HEK293 (cell line): Measurements from ENCODE around the gene KLHL22.

Source experiments
- GFI1B ChIP-seq: fragments of 450-650 bp; formaldehyde crosslinking; IDR thresholded peaks from 2 replicates; pipeline ENCODE4 v1.5.1; 2016; ENCODE audit warnings: missing biosample characterization, missing genetic modification characterization
- MZF1 ChIP-seq: fragments of 450-650 bp; formaldehyde crosslinking; IDR thresholded peaks from 2 replicates; pipeline ENCODE4 v1.5.1; 2017; ENCODE audit warnings: missing biosample characterization, missing genetic modification characterization, borderline replicate concordance
- PATZ1 ChIP-seq: fragments of 450-650 bp; formaldehyde crosslinking; IDR thresholded peaks from 2 replicates; pipeline ENCODE4 v1.5.1; 2016; ENCODE audit warnings: missing biosample characterization, missing genetic modification characterization
- PRDM1 ChIP-seq: fragments of 450-650 bp; formaldehyde crosslinking; IDR thresholded peaks from 2 replicates; pipeline ENCODE4; 2016; ENCODE audit warnings: missing biosample characterization, missing genetic modification characterization
- SP2 ChIP-seq: fragments of 450-650 bp; formaldehyde crosslinking; IDR thresholded peaks from 2 replicates; pipeline ENCODE4 v1.5.1; 2016; ENCODE audit warnings: missing biosample characterization, missing genetic modification characterization
- WT1 ChIP-seq: fragments of 450-650 bp; formaldehyde crosslinking; IDR thresholded peaks from 2 replicates; pipeline ENCODE4 v1.5.1; 2016; ENCODE audit warnings: missing biosample characterization, missing genetic modification characterization
- ZBTB10 ChIP-seq: fragments of 450-650 bp; formaldehyde crosslinking; IDR thresholded peaks from 2 replicates; pipeline ENCODE4 v1.5.1; 2016; ENCODE audit warnings: missing biosample characterization, missing genetic modification characterization
- ZBTB6 ChIP-seq: fragments of 450-650 bp; formaldehyde crosslinking; IDR thresholded peaks from 2 replicates; pipeline ENCODE4 v1.5.1; 2017; ENCODE audit warnings: missing biosample characterization, missing genetic modification characterization
- ZFP41 ChIP-seq: fragments of 450-650 bp; formaldehyde crosslinking; IDR thresholded peaks from 2 replicates; pipeline ENCODE4 v1.5.1; 2016; ENCODE audit warnings: missing biosample characterization, missing genetic modification characterization, borderline replicate concordance
- ZFP69B ChIP-seq: fragments of 450-650 bp; formaldehyde crosslinking; IDR thresholded peaks from 2 replicates; pipeline ENCODE4 v1.5.1; 2016; ENCODE audit warnings: missing biosample characterization, missing genetic modification characterization
- ZNF10 ChIP-seq: fragments of 450-650 bp; formaldehyde crosslinking; IDR thresholded peaks from 2 replicates; pipeline ENCODE4 v1.5.1; 2017; ENCODE audit warnings: missing biosample characterization, missing genetic modification characterization
- ZNF140 ChIP-seq: fragments of 450-650 bp; formaldehyde crosslinking; IDR thresholded peaks from 2 replicates; pipeline ENCODE4 v1.5.1; 2016; ENCODE audit warnings: missing biosample characterization, missing genetic modification characterization
- ZNF174 ChIP-seq: fragments of 450-650 bp; formaldehyde crosslinking; IDR thresholded peaks from 2 replicates; pipeline ENCODE4 v1.5.0; 2017; ENCODE audit warnings: missing biosample characterization, mild to moderate bottlenecking, missing genetic modification characterization
- ZNF18 ChIP-seq: fragments of 450-650 bp; formaldehyde crosslinking; IDR thresholded peaks from 2 replicates; pipeline ENCODE4 v1.5.1; 2016; ENCODE audit warnings: missing biosample characterization, missing genetic modification characterization
- ZNF184 ChIP-seq: fragments of 450-650 bp; IDR thresholded peaks from 2 replicates; pipeline ENCODE4 v1.5.1; 2018; ENCODE audit warnings: missing biosample characterization, mild to moderate bottlenecking, missing genetic modification characterization
- ZNF2 ChIP-seq: fragments of 450-650 bp; formaldehyde crosslinking; IDR thresholded peaks from 2 replicates; pipeline ENCODE4 v1.5.1; 2016; ENCODE audit warnings: missing biosample characterization, missing genetic modification characterization
- ZNF324 ChIP-seq: fragments of 450-650 bp; formaldehyde crosslinking; IDR thresholded peaks from 2 replicates; pipeline ENCODE4 v1.5.1; 2016; ENCODE audit warnings: missing biosample characterization, missing genetic modification characterization
- ZNF501 ChIP-seq: fragments of 450-650 bp; formaldehyde crosslinking; IDR thresholded peaks from 2 replicates; pipeline ENCODE4 v1.5.1; 2016; ENCODE audit warnings: missing biosample characterization, missing genetic modification characterization
- ZNF530 ChIP-seq: fragments of 450-650 bp; formaldehyde crosslinking; IDR thresholded peaks from 2 replicates; pipeline ENCODE4 v1.5.1; 2016; ENCODE audit warnings: low read depth, missing biosample characterization, missing genetic modification characterization
- ZNF571 ChIP-seq: fragments of 450-650 bp; formaldehyde crosslinking; IDR thresholded peaks from 2 replicates; pipeline ENCODE4 v1.5.0; 2017; ENCODE audit warnings: missing biosample characterization, missing genetic modification characterization
- ZNF585B ChIP-seq: fragments of 450-650 bp; formaldehyde crosslinking; IDR thresholded peaks from 2 replicates; pipeline ENCODE4 v1.5.1; 2016; ENCODE audit warnings: missing biosample characterization, missing genetic modification characterization
- ZNF639 ChIP-seq: fragments of 450-650 bp; formaldehyde crosslinking; IDR thresholded peaks from 2 replicates; pipeline ENCODE4 v1.5.1; 2016; ENCODE audit warnings: missing biosample characterization, missing genetic modification characterization
- ZNF660 ChIP-seq: fragments of 450-650 bp; IDR thresholded peaks from 2 replicates; pipeline ENCODE4 v1.5.1; 2018; ENCODE audit warnings: missing biosample characterization, mild to moderate bottlenecking, missing genetic modification characterization
- ZNF701 ChIP-seq: fragments of 450-650 bp; formaldehyde crosslinking; IDR thresholded peaks from 2 replicates; pipeline ENCODE4 v1.5.1; 2016; ENCODE audit warnings: missing biosample characterization, missing genetic modification characterization
- ZNF76 ChIP-seq: fragments of 450-650 bp; formaldehyde crosslinking; IDR thresholded peaks from 2 replicates; pipeline ENCODE4; 2016; ENCODE audit warnings: low read depth, missing biosample characterization, missing genetic modification characterization, borderline replicate concordance
- ZSCAN16 ChIP-seq: fragments of 450-650 bp; formaldehyde crosslinking; IDR thresholded peaks from 2 replicates; pipeline ENCODE4 v1.5.1; 2016; ENCODE audit warnings: missing biosample characterization, missing genetic modification characterization
- TF ChIP-seq, protein P1 (sequence below): fragments of 450-650 bp; formaldehyde crosslinking; IDR thresholded peaks from 2 replicates; pipeline ENCODE4 v1.5.1; 2016; ENCODE audit warnings: missing biosample characterization, missing genetic modification characterization
- TF ChIP-seq, protein P2 (sequence below): fragments of 450-650 bp; formaldehyde crosslinking; optimal IDR thresholded peaks from 2 replicates; pipeline ENCODE3; 2016; ENCODE audit warnings: missing biosample characterization, mild to moderate bottlenecking, missing genetic modification characterization

KLHL22 gene

GRCh38 chr22:20507253-20508066 is 11.9 kb upstream of the KLHL22 start, which contains the start of gene MED15 (continued):
- TF ChIP-seq, protein P1, sequence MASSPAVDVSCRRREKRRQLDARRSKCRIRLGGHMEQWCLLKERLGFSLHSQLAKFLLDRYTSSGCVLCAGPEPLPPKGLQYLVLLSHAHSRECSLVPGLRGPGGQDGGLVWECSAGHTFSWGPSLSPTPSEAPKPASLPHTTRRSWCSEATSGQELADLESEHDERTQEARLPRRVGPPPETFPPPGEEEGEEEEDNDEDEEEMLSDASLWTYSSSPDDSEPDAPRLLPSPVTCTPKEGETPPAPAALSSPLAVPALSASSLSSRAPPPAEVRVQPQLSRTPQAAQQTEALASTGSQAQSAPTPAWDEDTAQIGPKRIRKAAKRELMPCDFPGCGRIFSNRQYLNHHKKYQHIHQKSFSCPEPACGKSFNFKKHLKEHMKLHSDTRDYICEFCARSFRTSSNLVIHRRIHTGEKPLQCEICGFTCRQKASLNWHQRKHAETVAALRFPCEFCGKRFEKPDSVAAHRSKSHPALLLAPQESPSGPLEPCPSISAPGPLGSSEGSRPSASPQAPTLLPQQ (tag by site-specific recombination) = peak; percentile 88; the same call in 1 of the 2 replicates
- TF ChIP-seq, protein P2, sequence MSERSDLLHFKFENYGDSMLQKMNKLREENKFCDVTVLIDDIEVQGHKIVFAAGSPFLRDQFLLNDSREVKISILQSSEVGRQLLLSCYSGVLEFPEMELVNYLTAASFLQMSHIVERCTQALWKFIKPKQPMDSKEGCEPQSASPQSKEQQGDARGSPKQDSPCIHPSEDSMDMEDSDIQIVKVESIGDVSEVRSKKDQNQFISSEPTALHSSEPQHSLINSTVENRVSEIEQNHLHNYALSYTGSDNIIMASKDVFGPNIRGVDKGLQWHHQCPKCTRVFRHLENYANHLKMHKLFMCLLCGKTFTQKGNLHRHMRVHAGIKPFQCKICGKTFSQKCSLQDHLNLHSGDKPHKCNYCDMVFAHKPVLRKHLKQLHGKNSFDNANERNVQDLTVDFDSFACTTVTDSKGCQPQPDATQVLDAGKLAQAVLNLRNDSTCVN (tag by site-specific recombination) = peak; percentile 61
- TF ChIP-seq ZNF571 (tag by site-specific recombination) (no peak), ZBTB6 (tag by site-specific recombination) (no peak; the same call in 1 of the 2 replicates), ZFP69B (tag by site-specific recombination) (peak; percentile 82), ZNF18 (tag by site-specific recombination) (0 out of 2 replicates have a peak, but pooled peaks have one; percentile 20), ZNF660 (tag by site-specific recombination) (0 out of 2 replicates have a peak, but pooled peaks have one; percentile 58), ZNF585B (tag by site-specific recombination) (no peak), ZNF530 (no peak), MZF1 (no peak), ZNF2 (tag by site-specific recombination) (peak; percentile 62), ZNF174 (tag by site-specific recombination) (no peak), ZNF140 (tag by site-specific recombination) (no peak), PATZ1 (peak; percentile 85), ZNF324 (tag by site-specific recombination) (0 out of 2 replicates have a peak, but pooled peaks have one; percentile 56), ZSCAN16 (tag by site-specific recombination) (no peak), WT1 (tag by site-specific recombination) (peak; percentile 45), ZNF76 (tag by site-specific recombination) (peak; percentile 99), GFI1B (tag by site-specific recombination) (no peak), SP2 (tag by site-specific recombination) (peak; percentile 80), ZNF639 (tag by site-specific recombination) (peak; percentile 68), ZFP41 (tag by site-specific recombination) (no peak), ZBTB10 (tag by site-specific recombination) (peak; percentile 54), ZNF184 (no peak), ZNF501 (tag by site-specific recombination) (peak; percentile 94), PRDM1 (tag by site-specific recombination) (peak; percentile 95), ZNF10 (tag by site-specific recombination) (no peak), ZNF701 (no peak)
